NCI-H128 (cell line): ENCODE data around the gene P3H2.

Source experiments
- DNase-seq: peaks from one replicate; lab custom pipeline; 2025; ENCODE audit not compliant: unreplicated experiment; lab: John Stamatoyannopoulos, UW

Gene P3H2

GRCh38 chr3:189949580-189949979 is 171.1 kb downstream of the P3H2 start:
- DNase-seq: no peak

- DNase-seq: no peak
Measured at GRCh38 chr3:189948724-189949045, 172.0 kb downstream of the P3H2 start.

DNA sequence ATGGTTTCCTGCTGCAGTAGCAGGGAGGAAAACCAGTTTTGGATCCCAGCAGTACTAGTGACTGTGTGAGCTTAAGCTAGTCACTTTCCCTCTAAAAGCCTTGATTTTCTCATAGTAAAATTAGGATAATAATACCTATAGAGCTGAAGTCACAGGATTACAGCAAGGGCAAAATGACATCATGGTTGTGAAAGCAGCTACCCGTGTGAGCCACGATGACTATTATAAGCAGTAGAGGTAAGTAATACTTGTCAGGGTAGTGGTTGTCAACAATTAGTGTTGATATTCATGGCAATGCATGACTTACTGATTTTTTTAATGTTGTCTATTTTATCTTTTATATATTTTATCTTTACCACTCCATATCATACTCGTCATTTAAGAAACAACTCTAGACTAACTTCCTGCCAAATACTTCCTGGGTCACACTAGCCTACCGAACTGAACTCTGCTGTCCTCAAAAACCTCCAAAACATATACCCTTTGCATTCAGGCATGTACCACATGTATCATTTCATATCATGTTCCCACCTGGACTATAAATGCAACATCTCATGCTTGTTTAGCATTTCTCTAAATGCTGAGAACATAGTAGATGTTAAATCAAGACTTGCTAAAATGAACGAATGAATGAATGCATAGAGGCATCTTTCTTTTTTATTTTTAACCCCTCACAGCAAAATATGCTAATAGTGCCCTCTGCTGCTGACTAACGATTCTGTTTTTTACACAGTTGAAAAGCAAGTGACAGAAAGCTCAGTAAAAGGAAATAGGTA is 172.6 kb downstream of the P3H2 start:
- DNase-seq: no peak

- no peak for DNase-seq
Measured at GRCh38 chr3:189947068-189947467, 173.6 kb downstream of the P3H2 start.

DNA sequence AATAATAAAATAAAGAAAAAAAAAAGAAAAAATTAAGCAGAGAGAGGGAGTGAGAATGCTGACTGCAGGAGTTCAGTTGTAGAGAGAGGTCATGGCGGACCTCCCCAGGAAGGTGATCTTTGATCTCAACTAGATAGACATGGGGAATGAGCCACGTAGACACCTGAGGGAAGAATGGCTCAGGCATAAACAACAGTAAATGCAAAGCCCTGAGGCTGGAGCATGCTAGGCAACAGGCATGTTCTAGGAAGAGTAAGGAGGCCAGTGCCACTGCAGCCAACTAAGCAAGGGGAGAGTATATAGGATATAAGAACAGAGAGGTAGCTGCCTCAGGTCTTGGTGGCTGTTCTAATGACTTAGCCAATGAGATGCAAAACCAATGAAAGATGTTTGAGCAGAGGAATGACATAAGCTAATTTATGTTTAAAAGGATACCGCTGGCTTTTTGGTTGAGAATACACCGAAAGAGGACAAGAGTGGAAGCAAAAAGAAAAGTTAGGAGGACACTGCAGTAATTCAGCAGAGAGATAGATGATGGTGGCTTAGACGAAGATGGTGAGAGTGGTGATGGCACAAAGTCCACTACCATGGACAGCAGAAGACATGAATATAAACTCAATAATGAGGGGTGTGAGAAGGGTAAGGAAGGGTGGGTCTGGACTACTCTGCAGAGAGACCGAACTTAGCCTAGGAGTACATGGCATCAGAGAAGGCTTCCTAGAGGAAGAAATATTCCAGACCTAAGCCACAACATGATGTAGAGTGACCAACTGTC is 174.6 kb downstream of the P3H2 start:
- DNase-seq: no peak

GRCh38 chr3:189944285-189945145 is 176.2 kb downstream of the P3H2 start:
- DNase-seq: no peak

DNA sequence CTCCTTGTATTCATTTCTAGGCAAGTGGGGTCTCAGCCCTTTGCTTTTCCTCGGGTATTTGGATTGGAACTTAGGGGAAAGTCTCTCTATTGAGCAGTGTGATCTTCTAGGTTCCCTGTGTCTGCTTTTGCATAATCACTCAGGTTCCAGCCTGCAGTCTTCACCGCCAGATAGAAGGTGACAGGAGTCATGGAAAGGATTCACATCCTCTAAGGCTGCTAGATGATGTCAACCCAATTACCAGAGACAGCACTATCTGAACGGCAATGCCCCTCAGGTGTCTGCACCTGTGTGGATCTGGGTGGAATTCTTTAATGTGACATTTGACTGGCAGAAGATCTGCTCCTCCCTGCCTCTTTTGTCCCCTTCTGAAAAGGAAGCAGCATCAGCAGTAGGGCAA is 177.7 kb downstream of the P3H2 start:
- DNase-seq: no peak

- no peak for DNase-seq
Measured at GRCh38 chr3:189941679-189942078, 179.0 kb downstream of the P3H2 start.

GRCh38 chr3:189941125-189941524 is 179.6 kb downstream of the P3H2 start:
- DNase-seq: no peak

- DNase-seq: no peak
Measured at GRCh38 chr3:189937302-189938127, 183.2 kb downstream of the P3H2 start.

DNA sequence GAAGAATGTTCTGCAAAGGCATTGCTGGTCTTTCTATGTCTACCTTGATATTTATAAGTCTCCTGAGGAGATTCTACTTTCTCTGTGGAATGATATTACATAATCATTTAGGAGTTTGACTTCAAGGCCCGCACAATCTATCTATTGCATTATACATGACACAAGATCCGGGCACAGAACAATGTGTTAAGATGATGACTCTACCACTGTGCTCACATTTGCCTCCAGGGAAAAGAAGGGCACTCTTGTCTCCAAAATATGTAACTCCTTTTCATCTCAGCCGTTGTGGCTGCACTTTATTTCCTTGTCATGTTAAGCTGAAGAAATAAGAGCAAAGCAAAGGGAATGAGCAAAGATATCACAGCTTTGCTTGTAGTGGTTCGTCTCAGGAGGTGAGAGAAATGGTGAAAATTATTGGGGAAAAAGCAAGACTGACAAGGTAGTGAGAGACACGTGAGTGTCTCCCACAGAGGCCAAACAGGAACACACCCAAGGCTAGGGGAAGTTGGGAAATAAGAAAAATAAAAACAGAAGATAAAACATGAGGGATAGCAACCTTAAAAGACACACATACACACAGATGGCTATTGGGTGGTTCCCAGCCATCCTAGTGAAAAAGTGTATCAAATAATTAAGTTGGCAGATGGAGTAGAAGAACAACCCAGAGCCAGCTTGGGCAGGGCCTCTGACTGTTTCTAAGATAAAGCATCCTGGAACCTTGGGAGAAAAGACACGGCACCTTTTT is 184.3 kb downstream of the P3H2 start:
- no peak for DNase-seq

- DNase-seq: no peak
Measured at GRCh38 chr3:189927975-189928895, 192.5 kb downstream of the P3H2 start.

- DNase-seq: no peak
Measured at GRCh38 chr3:189921770-189922169, 198.9 kb downstream of the P3H2 start.

DNA sequence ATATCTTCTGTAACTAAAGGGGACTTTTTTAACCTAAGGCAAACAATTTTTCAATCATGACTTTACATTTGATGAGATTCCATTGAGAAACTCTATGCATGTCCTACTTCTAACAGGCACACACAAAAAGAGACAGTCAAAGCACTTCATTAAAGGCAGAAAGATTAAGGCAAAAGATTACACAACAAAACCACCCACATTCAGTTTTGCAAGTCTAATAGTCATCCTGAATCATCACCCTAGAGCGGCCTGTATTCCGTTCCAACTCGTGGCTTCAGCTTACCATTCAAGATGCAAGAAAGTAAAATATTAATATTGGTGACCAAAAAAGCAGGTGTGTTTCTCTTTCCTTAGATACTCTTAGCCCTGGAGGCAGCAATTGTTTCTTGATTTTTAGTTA is 205.9 kb downstream of the P3H2 start:
- no peak for DNase-seq

DNA sequence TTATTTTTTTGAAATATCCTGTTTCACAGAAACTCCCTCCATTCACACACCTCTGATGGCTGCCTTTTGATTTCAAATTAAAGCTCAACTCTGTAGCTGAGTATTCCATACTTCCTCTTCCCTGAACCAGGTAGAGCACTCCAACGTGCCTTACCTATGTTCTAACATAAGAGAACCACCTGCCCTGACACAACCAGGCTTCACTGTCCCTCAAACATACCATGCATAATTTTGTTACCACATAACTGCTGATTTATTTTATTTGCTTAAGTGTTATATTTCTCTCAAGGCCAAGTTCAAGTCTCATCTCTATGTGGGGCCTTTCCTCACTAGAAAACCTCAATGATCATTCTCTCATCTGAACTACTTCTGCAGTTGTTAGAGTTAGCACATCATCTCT is 209.7 kb downstream of the P3H2 start:
- DNase-seq: no peak

GRCh38 chr3:189909573-189909972 is 211.1 kb downstream of the P3H2 start:
- DNase-seq: no peak

- no peak for DNase-seq
Measured at GRCh38 chr3:189909139-189909538, 211.6 kb downstream of the P3H2 start.

DNA sequence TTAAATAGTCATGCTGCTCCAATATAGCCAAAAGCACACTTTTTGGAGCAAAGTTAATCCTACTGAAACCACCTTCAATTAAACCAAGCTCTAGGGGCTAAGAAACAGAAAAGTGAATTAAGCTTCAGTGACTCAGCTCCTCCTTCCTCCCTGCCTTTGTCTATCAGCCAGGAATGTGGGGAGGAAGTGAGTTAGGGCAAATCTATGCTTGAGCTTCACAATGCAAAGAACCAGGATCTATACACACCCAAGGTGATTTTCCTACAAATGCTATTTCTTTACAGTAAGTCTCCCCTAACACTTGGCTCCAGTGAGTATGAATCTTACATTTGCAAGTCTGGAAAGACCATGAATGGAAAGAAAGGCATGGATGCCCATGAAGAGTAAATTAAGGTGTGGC is 212.1 kb downstream of the P3H2 start:
- no peak for DNase-seq

DNA sequence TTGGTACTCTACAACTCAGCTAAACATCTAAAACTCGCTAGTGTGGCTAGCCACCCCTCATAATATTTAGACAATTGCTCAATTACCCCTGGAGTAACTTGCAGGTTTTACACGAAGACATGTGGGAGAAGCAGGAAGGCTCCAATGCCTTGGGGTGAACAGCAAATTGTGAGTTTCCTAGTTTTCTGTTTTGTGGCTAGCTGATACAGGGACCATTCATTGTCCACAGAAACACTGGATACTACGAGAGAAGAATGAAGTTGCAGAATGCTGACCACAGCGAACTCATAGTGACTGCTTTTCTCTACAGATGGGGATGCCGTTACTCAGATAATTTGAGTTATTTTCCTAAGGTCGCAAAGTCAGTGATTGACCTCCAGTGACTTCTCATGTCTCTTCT is 212.9 kb downstream of the P3H2 start:
- no peak for DNase-seq
